Chondrocyte (in vitro differentiated cells): Measurements from ENCODE around the gene MTHFD1. TPM values are rescaled to one million over a fixed set of nuclear protein-coding genes. Genes with fewer than 3 reads are reported as not detected.

ENCODE experiments used
- DNase-seq: peaks from one replicate; pipeline ENCODE4 v3.0.0; 2021; ENCODE audit warnings: mixed read lengths, low spot score
- H3K27ac Mint-ChIP-seq: one replicate; pipeline ENCODE4 v1.8.0; 2021; ENCODE audit warnings: mild to moderate bottlenecking, moderate library complexity, mixed read lengths; ENCODE audit not compliant: unreplicated experiment
- H3K27me3 Mint-ChIP-seq: 2 replicates; pipeline ENCODE4 v1.8.0; 2021; ENCODE audit warnings: low read depth, mixed read lengths
- H3K36me3 Mint-ChIP-seq: 2 replicates; pipeline ENCODE4 v1.8.0; 2021; ENCODE audit warnings: low read depth, mixed read lengths
- H3K4me1 Mint-ChIP-seq: 2 replicates; pipeline ENCODE4 v1.8.0; 2021; ENCODE audit warnings: low read depth, mild to moderate bottlenecking, mixed read lengths
- H3K4me3 Mint-ChIP-seq: one replicate; pipeline ENCODE4 v1.8.0; 2021; ENCODE audit warnings: mild to moderate bottlenecking, moderate library complexity, mixed read lengths; ENCODE audit not compliant: unreplicated experiment
- H3K9me3 Mint-ChIP-seq: 2 replicates; pipeline ENCODE4 v1.8.0; 2021; ENCODE audit warnings: low read depth, mixed read lengths
- total RNA-seq: library from RNA; stranded (reverse); gene quantifications from 3 replicates; pipeline ENCODE4 v1.2.1, GENCODE V29; 2021
- TF ChIP-seq, protein P1 (sequence below): fragments of 200-600 bp; sonication (generic); IDR thresholded peaks from 2 replicates; pipeline ENCODE4 v1.5.0; 2021; ENCODE audit warnings: antibody characterized with exemption, mild to moderate bottlenecking, moderate library complexity

MTHFD1 gene
- total RNA-seq, 1 donor from 2014 or later = 54.2 TPM

- Mint-ChIP-seq H3K9me3 (no peaks in the 10 kb centered on the region), H3K4me1 (peaks cover 14% of the 10 kb centered on the region), H3K36me3 (no peaks in the 10 kb centered on the region), H3K27me3 (no peaks in the 10 kb centered on the region), H3K27ac (no peak overlapping the region), H3K4me3 (no peak overlapping the region)
- DNase-seq = no peak
- TF ChIP-seq, protein P1, sequence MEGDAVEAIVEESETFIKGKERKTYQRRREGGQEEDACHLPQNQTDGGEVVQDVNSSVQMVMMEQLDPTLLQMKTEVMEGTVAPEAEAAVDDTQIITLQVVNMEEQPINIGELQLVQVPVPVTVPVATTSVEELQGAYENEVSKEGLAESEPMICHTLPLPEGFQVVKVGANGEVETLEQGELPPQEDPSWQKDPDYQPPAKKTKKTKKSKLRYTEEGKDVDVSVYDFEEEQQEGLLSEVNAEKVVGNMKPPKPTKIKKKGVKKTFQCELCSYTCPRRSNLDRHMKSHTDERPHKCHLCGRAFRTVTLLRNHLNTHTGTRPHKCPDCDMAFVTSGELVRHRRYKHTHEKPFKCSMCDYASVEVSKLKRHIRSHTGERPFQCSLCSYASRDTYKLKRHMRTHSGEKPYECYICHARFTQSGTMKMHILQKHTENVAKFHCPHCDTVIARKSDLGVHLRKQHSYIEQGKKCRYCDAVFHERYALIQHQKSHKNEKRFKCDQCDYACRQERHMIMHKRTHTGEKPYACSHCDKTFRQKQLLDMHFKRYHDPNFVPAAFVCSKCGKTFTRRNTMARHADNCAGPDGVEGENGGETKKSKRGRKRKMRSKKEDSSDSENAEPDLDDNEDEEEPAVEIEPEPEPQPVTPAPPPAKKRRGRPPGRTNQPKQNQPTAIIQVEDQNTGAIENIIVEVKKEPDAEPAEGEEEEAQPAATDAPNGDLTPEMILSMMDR = no peak
These were observed 78.9 kb downstream of the MTHFD1 start for GRCh38 chr14:64467101-64467500.

- Mint-ChIP-seq H3K36me3 (no peaks in the 10 kb centered on the region), H3K4me3 (no peak overlapping the region), H3K27me3 (no peaks in the 10 kb centered on the region), H3K9me3 (no peaks in the 10 kb centered on the region), H3K4me1 (peaks cover 14% of the 10 kb centered on the region), H3K27ac (no peak overlapping the region)
- TF ChIP-seq, protein P1 = no peak
- no peak for DNase-seq
These were observed 79.4 kb downstream of the MTHFD1 start for GRCh38 chr14:64467566-64467965.

DNA sequence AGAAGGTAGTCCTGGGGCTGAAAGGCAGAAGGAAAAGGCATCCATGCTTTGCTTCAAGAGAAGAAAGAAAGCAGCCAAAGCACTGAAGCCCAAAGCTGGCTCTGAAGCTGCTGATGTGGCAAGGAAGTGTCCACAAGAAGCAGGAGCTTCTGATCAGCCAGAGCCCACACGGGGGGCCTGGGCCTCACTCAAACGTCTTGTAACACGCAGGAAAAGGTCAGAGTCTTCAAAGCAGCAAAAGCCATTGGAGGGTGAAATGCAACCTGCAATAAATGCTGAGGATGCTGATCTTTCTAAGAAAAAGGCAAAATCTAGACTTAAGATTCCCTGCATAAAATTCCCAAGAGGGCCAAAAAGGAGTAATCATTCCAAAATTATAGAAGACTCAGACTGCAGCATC, 80.3 kb downstream of the MTHFD1 start:
- DNase-seq = no peak
- H3K27ac Mint-ChIP-seq = no peak overlapping the region
- no peaks in the 10 kb centered on the region for H3K9me3 Mint-ChIP-seq
- H3K36me3 Mint-ChIP-seq = no peaks in the 10 kb centered on the region
- TF ChIP-seq, protein P1 = no peak
- peaks cover 14% of the 10 kb centered on the region for H3K4me1 Mint-ChIP-seq
- H3K27me3 Mint-ChIP-seq = no peaks in the 10 kb centered on the region
- no peak overlapping the region for H3K4me3 Mint-ChIP-seq

- Mint-ChIP-seq H3K27ac (no peak overlapping the region), H3K4me1 (peaks cover 2% of the 10 kb centered on the region), H3K9me3 (no peaks in the 10 kb centered on the region), H3K4me3 (no peak overlapping the region), H3K27me3 (no peaks in the 10 kb centered on the region), H3K36me3 (no peaks in the 10 kb centered on the region)
- TF ChIP-seq, protein P1 = no peak
- no peak for DNase-seq
These were observed 85.9 kb downstream of the MTHFD1 start for GRCh38 chr14:64474041-64474440.

GRCh38 chr14:64474698-64475097, 86.5 kb downstream of the MTHFD1 start:
- H3K36me3 Mint-ChIP-seq = no peaks in the 10 kb centered on the region
- DNase-seq = no peak
- H3K9me3 Mint-ChIP-seq = no peaks in the 10 kb centered on the region
- H3K4me1 Mint-ChIP-seq = peaks cover 2% of the 10 kb centered on the region
- TF ChIP-seq, protein P1 = no peak
- H3K27ac Mint-ChIP-seq = no peak overlapping the region
- no peak overlapping the region for H3K4me3 Mint-ChIP-seq
- no peaks in the 10 kb centered on the region for H3K27me3 Mint-ChIP-seq
